SK-N-SH (cell line): ENCODE measurements around the gene TSPAN4. TPM values are rescaled to one million over a fixed set of nuclear protein-coding genes. Genes with fewer than 3 reads are reported as not detected.

Experiments used
- CTCF ChIA-PET: fragments of 300-600, 350-600 bp; formaldehyde crosslinking; extraction: SDS; loops from one replicate; lab custom pipeline; 2021; lab: Yijun Ruan, JAX
- POLR2A ChIA-PET: fragments of 350-600 bp; sonication (Branson Sonifier 250); formaldehyde crosslinking; extraction: SDS; loops from one replicate; lab custom pipeline; 2020; ENCODE audit warnings: antibody characterized with exemption, inconsistent platforms; lab: Yijun Ruan, JAX
- DNase-seq: peaks from one replicate; pipeline ENCODE4 v3.0.0; 2012
- H2AFZ ChIP-seq: fragments of 200-600 bp; sonication (generic); 2 replicates; pipeline ENCODE4 v1.8.1; 2016; ENCODE audit warnings: antibody characterized with exemption, mild to moderate bottlenecking, low read depth
- H3F3A ChIP-seq: fragments of 200-600 bp; sonication (generic); replicated peaks from 2 replicates; pipeline ENCODE3; 2016; ENCODE audit warnings: antibody characterized with exemption, mild to moderate bottlenecking; ENCODE audit not compliant: insufficient read depth
- H3K27ac ChIP-seq, 2 experiments: fragments of 200-500 bp in 1 of 2; fragments of 200-600 bp in 1 of 2; sonication (Bioruptor generic) in 1 of 2; sonication (generic), shearing (Covaris generic) in 1 of 2; 2 replicates each; pipeline versions ENCODE4 v1.5.1 to v1.6.1; 2014 to 2016; ENCODE audit warnings: low read depth in 2 of 2, inconsistent platforms in 1 of 2, low read length in 1 of 2, mild to moderate bottlenecking in 1 of 2, mixed read lengths in 1 of 2
- H3K27me3 ChIP-seq: fragments of 200-600 bp; sonication (generic), shearing (Covaris generic); 2 replicates; pipeline ENCODE4 v1.6.1; 2016; ENCODE audit warnings: mixed run types; ENCODE audit not compliant: insufficient read depth
- H3K36me3 ChIP-seq, 2 experiments: fragments of 200-500 bp in 1 of 2; fragments of 200-600 bp in 1 of 2; sonication (Bioruptor generic) in 1 of 2; sonication (generic) in 1 of 2; replicated peaks in 1 of 2; 2 replicates each; pipeline versions ENCODE3 to v1.5.1; 2014 to 2016; ENCODE audit warnings: low read length in 1 of 2, mild to moderate bottlenecking in 1 of 2; ENCODE audit not compliant: insufficient read depth in 2 of 2, control insufficient read depth in 1 of 2
- H3K4me1 ChIP-seq, 2 experiments: fragments of 200-500 bp in 1 of 2; fragments of 200-600 bp in 1 of 2; sonication (Bioruptor generic) in 1 of 2; sonication (generic), shearing (Covaris generic) in 1 of 2; 2 replicates each; pipeline versions ENCODE4 v1.5.1 to v1.6.1; 2014 to 2016; ENCODE audit warnings: low read depth in 1 of 2, low read length in 1 of 2, mixed run types in 1 of 2; ENCODE audit not compliant: insufficient read depth in 2 of 2, control insufficient read depth in 1 of 2
- H3K4me2 ChIP-seq: fragments of 200-600 bp; sonication (generic), shearing (Covaris generic); 2 replicates; pipeline ENCODE4 v1.6.1; 2017; ENCODE audit warnings: mixed run types
- H3K4me3 ChIP-seq, 2 experiments: fragments of 200-500 bp in 1 of 2; fragments of 200-600 bp in 1 of 2; sonication (Bioruptor generic) in 1 of 2; sonication (generic), shearing (Covaris generic) in 1 of 2; 2 replicates each; pipeline versions ENCODE4 v1.5.1 to v1.8.1; 2014 to 2016; ENCODE audit warnings: low read depth in 2 of 2, inconsistent platforms in 1 of 2, low read length in 1 of 2, mild to moderate bottlenecking in 1 of 2, mixed read lengths in 1 of 2, moderate library complexity in 1 of 2
- H3K79me2 ChIP-seq: fragments of 200-600 bp; sonication (generic); 2 replicates; pipeline ENCODE4 v1.8.1; 2017; ENCODE audit warnings: mild to moderate bottlenecking; ENCODE audit not compliant: insufficient read depth
- H3K9ac ChIP-seq: fragments of 200-600 bp; sonication (generic); 2 replicates; pipeline ENCODE4 v1.6.1; 2017; ENCODE audit warnings: mixed run types
- H3K9me2 ChIP-seq: fragments of 200-600 bp; sonication (generic); 2 replicates; pipeline ENCODE4 v1.6.1; 2017; ENCODE audit warnings: mixed run types
- H3K9me3 ChIP-seq: fragments of 200-600 bp; sonication (generic); 2 replicates; pipeline ENCODE4 v1.6.1; 2017; ENCODE audit warnings: mixed run types, mild to moderate bottlenecking, moderate library complexity
- H4K20me1 ChIP-seq: fragments of 200-600 bp; sonication (generic); 2 replicates; pipeline ENCODE4 v1.6.1; 2017; ENCODE audit warnings: mild to moderate bottlenecking, mixed run types; ENCODE audit not compliant: insufficient read depth
- ELF1 ChIP-seq: IDR thresholded peaks from 2 replicates; pipeline ENCODE4 v1.4.0; 2012
- EZH2phosphoT487 ChIP-seq: fragments of 200-600 bp; sonication (generic); IDR thresholded peaks from 2 replicates; pipeline ENCODE4 v1.6.1; 2017; ENCODE audit warnings: low read depth, mixed run types, mild to moderate bottlenecking, antibody characterized with exemption, moderate library complexity, borderline replicate concordance
- FOSL2 ChIP-seq: IDR thresholded peaks from 2 replicates; pipeline ENCODE4 v1.4.0; 2012; ENCODE audit warnings: low read depth, mild to moderate bottlenecking, moderate library complexity, borderline replicate concordance
- FOXJ3 ChIP-seq: sonication (generic); formaldehyde crosslinking; IDR thresholded peaks from 2 replicates; pipeline ENCODE4 v1.5.1; 2020; ENCODE audit warnings: mild to moderate bottlenecking, missing genetic modification reagents
- GABPA ChIP-seq: IDR thresholded peaks from 2 replicates; pipeline ENCODE4 v1.4.0; 2012; ENCODE audit warnings: low read depth, mild to moderate bottlenecking
- JUND ChIP-seq: IDR thresholded peaks from 2 replicates; pipeline ENCODE4 v1.4.0; 2012
- POLR2AphosphoS5 ChIP-seq: IDR thresholded peaks from 2 replicates; pipeline ENCODE4 v1.6.1; 2012; ENCODE audit warnings: low read depth, low read length
- RAD21 ChIP-seq: IDR thresholded peaks from 2 replicates; pipeline ENCODE4 v1.6.1; 2012; ENCODE audit warnings: mild to moderate bottlenecking, low read length
- RCOR1 ChIP-seq: fragments of 150-350 bp; IDR thresholded peaks from 2 replicates; pipeline ENCODE4 v1.6.1; 2017; ENCODE audit warnings: antibody characterized with exemption, low read length
- REST ChIP-seq: IDR thresholded peaks from 2 replicates; pipeline ENCODE4 v1.6.1; 2012; ENCODE audit warnings: mild to moderate bottlenecking, low read depth, low read length, moderate library complexity
- RFX5 ChIP-seq: IDR thresholded peaks from 2 replicates; pipeline ENCODE4 v1.6.1; 2012; ENCODE audit warnings: mild to moderate bottlenecking, improper control_type of control experiment, low read length
- TAF1 ChIP-seq: IDR thresholded peaks from 2 replicates; pipeline ENCODE4 v1.6.1; 2012; ENCODE audit warnings: low read depth, mild to moderate bottlenecking, low read length, moderate library complexity, borderline replicate concordance
- TEAD4 ChIP-seq: IDR thresholded peaks from 2 replicates; pipeline ENCODE4 v1.4.0; 2012; ENCODE audit warnings: mild to moderate bottlenecking, borderline replicate concordance; ENCODE audit not compliant: insufficient read depth
- USF2 ChIP-seq: fragments of 150-350 bp; IDR thresholded peaks from 2 replicates; pipeline ENCODE4 v1.6.1; 2017; ENCODE audit warnings: antibody characterized with exemption, low read length, low read depth, borderline replicate concordance
- YY1 ChIP-seq: IDR thresholded peaks from 2 replicates; pipeline ENCODE4 v1.4.0; 2012; ENCODE audit warnings: low read depth, mild to moderate bottlenecking
- WGBS: methylation state at CpG from one replicate; pipeline ENCODE4 v1.1.6; 2017; ENCODE audit warnings: low lambda C conversion rate; 5-methylcytosine and 5-hydroxymethylcytosine counted together
- polyA plus RNA-seq, 3 experiments: library from polyadenylated mRNA; depleted of rRNA; stranded (reverse); fragments of >200 nt; gene quantifications; 2 replicates each; pipeline ENCODE4 v1.2.3, GENCODE V29; 2012

TSPAN4 gene
- polyA plus RNA-seq, 1 of the 3 experiments (the other 2 are of a cell fraction), result 226 TPM

GRCh38 chr11:871472-871871 is 28.8 kb downstream of the TSPAN4 start:
- WGBS, result 77% methylated on average over 8 of the region's 9 CpGs
- Histone ChIP-seq H4K20me1 (peaks cover 7% of the 10 kb centered on the region; the same call in 1 of the 2 replicates), H3K4me1 (peaks cover 0 to 2% of the 10 kb centered on the region in 2 experiments; a peak in 1 of 4 replicates), H3K4me2 (no peak overlapping the region), H3K27ac (no peak overlapping the region), H3K79me2 (no peaks in the 10 kb centered on the region), H3K9me3 (no peaks in the 10 kb centered on the region), H3K9ac (no peak overlapping the region), H3K27me3 (no peaks in the 10 kb centered on the region), H3F3A (peaks cover 3% of the 10 kb centered on the region), H3K9me2 (no peaks in the 10 kb centered on the region), H2AFZ (no peak overlapping the region), H3K4me3 (no peak overlapping the region), H3K36me3 (peaks cover 0 to 3% of the 10 kb centered on the region in 2 experiments)
- TF ChIP-seq RCOR1, result no peak
- no peak for TF ChIP-seq FOXJ3
- no peak for TF ChIP-seq TEAD4
- TF ChIP-seq USF2, result no peak
- no peak for TF ChIP-seq YY1
- no peak for TF ChIP-seq EZH2phosphoT487
- TF ChIP-seq ELF1, result no peak
- TF ChIP-seq GABPA, result no peak
- TF ChIP-seq POLR2AphosphoS5, result no peak
- no peak for TF ChIP-seq REST
- no peak for TF ChIP-seq TAF1
- no peak for TF ChIP-seq FOSL2
- no peak for TF ChIP-seq JUND
- no peak for TF ChIP-seq RFX5
- TF ChIP-seq RAD21, result no peak
- POLR2A ChIA-PET, result interaction anchor here (1.4 kb wide), 1 partner anchor 12 kb away, joined by 4 read pairs; no protein-coding TSS in a partner anchor
- DNase-seq, result no peak
- CTCF ChIA-PET, result interaction anchor here (0.7 to 2.5 kb wide), 3 partner anchors 22 to 27 kb away, joined by 3 to 8 read pairs (median 5); no protein-coding TSS in a partner anchor
